T follicular helper cell (primary cell): ENCODE data around the gene PSTK.

Source experiments
- DNase-seq: peaks from one replicate; pipeline ENCODE4 v3.0.0-alpha.2; 2020; ENCODE audit warnings: low read depth
- total RNA-seq, 2 experiments: gene quantifications; one replicate each; lab custom pipeline; 2026; lab: John Stamatoyannopoulos, UW

The PSTK gene, protein sequence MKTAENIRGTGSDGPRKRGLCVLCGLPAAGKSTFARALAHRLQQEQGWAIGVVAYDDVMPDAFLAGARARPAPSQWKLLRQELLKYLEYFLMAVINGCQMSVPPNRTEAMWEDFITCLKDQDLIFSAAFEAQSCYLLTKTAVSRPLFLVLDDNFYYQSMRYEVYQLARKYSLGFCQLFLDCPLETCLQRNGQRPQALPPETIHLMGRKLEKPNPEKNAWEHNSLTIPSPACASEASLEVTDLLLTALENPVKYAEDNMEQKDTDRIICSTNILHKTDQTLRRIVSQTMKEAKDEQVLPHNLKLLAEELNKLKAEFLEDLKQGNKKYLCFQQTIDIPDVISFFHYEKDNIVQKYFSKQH
- 4.9 to 5.2 reads per million in 2 experiments for total RNA-seq

DNA sequence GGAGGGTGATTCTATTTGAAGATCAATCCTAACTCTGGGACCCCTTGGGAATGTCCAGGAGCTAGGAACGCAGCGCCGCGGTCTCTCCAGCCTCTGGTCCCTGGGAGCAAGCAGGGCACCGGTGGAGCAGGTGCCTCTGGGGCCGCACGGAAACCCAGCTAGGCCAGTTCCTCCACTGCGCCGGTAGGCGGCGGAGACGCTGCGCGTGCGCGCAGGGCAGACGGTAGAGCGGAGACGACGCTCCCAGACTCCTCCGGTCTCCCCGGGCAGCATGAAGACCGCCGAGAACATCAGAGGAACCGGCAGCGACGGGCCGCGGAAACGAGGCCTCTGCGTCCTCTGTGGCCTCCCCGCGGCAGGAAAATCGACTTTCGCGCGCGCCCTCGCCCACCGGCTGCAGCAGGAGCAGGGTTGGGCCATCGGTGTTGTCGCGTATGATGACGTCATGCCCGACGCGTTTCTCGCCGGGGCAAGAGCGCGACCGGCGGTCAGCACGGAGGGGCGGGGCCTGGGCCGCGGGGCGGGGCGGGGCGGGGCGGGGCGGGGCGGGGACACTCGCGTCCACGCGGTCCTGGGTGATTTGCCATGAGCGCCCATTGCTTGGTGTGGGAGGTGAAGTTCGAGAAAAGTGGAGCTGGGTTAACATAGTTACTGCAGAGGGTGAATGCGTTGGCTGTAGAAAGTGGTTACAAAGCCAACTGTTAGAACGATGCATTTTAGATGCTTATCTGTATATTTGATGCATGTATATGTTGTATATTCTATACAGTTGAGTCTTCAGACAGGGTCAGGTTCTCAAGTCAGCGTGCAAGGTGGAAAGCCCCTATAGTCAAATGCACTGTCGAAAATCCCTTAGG is at the start of gene PSTK:
Gene PSTK (plus strand): TSS at position 193 of the 857 bp plus-strand sequence. CDS start 79 bp downstream, at position 272.
- DNase-seq = peak; percentile 79

- DNase-seq = no peak
Measured at GRCh38 chr10:122931088-122931906, 48.9 kb upstream of the PSTK start.

GRCh38 chr10:122939133-122939855 is 40.9 kb upstream of the PSTK start:
- DNase-seq = no peak

DNA sequence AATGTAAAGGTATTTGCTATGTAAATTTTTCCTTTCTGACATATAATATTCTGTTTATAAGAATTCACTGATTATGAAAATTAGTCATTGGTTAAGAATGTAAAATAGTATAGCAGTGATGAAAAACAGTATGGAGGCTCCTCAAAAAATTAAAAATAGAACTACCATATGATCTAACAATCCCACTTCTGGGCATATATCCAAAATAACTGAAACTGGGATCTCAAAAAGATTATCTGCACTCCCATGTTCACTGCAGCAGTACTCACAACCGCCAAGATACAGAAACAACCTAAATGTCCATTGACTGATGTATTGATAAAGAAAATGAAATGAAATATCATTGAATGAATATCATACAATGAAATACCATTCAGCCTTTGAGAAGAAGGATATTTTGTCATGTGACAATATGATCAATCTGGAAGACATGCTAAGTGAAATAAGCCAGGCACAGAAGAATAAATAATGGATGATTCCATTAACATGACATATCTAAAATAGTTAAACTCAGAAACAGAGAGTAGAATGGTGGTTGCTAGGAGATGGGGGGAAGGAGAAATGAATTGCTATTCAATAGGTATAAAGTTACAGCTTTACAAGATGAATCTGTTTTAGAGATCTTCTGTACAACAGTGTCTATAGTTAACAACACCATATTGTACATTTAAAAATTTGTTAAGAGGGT is 40.2 kb upstream of the PSTK start:
- no peak for DNase-seq

DNA sequence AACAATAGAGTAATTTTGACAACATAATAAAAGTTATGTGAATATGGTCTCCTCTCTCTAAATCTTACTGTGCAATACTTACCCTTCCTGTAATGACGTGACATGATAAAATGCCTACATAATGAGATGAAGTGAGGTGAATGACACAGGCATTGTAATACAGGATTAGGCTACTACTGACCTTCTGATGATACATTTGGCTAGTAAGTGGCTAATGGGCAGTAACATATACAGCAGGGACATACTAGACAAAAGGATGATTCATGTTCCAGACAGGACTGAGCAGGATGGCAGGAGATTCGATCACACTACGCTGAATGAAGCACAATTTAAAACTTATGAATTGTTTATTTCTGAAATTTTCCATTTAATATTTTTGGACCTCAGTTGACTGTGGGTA is 30.9 kb upstream of the PSTK start:
- no peak for DNase-seq

DNA sequence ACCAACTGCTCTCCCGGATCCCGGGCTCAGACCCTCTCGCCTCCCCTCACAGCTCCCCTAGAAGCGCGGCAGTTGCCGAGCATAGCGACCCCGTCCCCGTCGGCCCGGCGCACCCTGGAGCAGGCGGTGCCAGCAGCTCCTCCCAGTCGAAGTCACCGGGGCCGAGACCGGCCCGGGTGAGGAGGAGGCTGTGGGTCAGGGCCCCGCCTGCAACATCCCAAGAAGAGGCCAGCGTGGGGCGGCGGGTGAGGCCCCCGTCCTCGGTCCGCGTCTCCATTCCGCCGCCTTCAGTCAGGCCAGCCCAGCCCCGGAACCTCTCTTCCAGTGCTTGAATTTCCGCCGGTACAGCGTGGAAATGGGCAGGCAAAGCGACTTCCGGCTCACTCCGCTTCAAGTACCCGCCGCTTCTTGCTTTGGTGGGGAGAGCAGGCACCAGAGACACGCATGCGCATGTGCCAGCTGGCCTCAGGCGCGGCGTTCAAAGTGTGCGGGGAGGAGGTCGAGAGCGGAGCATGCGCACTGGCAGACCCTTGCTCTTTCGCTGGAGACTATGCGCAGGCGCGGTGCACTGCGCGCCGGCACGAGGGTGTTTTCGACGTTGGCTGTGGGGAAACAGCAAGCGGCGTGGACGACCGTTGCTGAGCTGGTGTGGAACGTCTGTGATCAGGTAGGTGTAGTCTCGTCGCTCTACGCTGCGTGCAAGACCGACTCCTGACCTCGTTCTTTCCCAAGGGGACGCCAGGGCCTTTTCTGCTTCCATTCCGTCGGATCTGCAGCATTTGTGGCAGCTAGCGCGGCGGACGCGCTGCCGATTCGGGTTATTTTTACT is 26.1 kb upstream of the PSTK start, which contains the start of gene C10orf88:
Gene C10orf88 (minus strand): TSS at position 326 of the 829 bp plus-strand sequence. CDS start 49 bp downstream, at position 277.
- DNase-seq = peak; percentile 96

DNA sequence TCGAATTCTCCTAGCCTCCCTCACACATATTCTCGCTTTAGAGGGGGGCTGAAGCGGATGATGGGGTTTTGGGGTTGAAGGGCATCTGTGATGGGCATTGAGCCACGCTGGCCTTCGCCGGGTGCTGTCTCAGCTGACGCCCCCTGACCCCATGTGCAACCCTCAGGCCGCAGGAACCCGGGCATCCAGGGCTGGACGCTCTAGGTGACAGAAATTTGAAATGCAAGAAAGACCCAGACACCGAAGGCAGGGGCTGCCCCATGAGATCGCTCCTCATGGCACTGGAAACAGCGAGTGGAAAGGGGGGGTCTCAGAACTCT is 25.5 kb upstream of the PSTK start:
- DNase-seq = no peak

DNA sequence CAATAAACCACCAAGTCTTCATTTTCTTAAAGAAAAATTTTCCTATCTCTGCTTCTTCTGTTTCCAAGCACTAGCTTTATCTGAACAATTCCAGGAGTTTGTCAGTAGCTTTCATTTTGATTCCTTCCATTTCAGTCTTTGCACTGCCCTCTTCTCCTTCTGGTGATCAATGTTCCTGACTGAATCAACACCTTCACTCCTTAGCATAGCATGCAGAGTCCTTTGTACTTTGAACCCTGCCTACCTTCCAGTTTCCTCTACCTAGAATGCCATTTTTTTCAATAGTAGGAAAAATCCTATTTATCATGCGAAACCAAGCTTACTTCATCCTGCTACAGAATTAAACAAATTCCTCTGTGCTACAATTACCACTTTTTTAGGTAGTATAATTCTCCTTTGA is 24.3 kb upstream of the PSTK start:
- no peak for DNase-seq

DNA sequence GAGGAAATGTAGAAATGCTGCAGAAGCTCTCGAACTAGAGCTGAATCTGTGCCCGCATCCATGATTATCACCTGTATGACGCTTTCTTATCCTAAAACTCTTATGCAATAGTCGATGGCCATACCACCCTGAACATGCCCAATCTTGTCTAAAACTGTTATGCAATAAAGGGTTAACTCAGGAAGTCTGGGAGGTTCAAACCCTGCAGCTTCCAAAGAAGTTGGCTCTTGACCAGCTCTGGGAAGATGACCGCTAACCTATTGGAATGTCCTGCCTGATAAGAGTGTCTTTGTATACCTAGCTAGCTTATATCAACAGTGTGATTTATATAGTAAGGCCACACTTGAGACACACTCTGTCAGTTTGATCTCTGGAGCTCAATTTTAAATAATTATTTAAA is 22.7 kb upstream of the PSTK start:
- no peak for DNase-seq

GRCh38 chr10:122962405-122962804 is 17.8 kb upstream of the PSTK start:
- no peak for DNase-seq

DNA sequence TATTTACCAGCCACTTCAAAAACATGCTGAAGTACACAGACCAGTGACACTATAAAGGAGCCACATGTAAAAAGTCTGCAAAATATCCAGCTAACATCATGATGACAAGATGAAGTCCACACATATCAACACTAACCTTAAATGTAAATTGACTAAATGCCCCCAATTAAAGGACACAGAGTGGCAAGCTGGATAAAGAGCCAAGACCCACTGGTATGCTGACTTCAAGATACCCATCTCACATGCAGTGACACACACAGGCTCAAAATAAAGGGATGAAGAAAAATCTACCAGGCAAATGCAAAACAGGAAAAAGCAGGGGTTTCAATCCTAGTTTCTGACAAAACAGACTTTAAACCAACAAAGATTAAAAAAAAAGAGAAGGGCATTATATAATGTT is 13.3 kb upstream of the PSTK start:
- no peak for DNase-seq

GRCh38 chr10:122968698-122969097 is 11.5 kb upstream of the PSTK start:
- no peak for DNase-seq

GRCh38 chr10:122974023-122974422 is 6.2 kb upstream of the PSTK start:
- DNase-seq = no peak

- no peak for DNase-seq
Measured at GRCh38 chr10:122974543-122975064, 5.6 kb upstream of the PSTK start.

- no peak for DNase-seq
Measured at GRCh38 chr10:122981066-122981464, 864 bp downstream of the PSTK start.

DNA sequence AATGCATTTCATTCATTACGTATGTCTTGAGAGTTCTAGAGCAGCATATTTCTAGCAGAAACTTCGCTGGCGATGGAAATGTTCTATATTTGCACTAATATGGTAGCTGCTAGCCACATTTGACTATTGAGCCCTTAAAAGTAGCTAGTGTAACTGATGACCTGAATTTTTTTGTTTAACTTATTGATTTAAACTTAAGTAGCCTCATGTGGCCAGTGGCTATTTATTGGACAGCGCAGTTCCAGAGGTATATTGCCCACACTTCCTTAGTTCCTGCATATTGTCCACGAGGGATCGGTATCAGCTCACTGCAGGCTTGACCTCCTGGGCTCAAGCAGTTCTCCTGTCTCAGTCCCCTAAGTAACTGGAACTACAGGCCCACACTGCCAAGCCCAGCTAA is 3.7 kb downstream of the PSTK start:
- DNase-seq = no peak

DNA sequence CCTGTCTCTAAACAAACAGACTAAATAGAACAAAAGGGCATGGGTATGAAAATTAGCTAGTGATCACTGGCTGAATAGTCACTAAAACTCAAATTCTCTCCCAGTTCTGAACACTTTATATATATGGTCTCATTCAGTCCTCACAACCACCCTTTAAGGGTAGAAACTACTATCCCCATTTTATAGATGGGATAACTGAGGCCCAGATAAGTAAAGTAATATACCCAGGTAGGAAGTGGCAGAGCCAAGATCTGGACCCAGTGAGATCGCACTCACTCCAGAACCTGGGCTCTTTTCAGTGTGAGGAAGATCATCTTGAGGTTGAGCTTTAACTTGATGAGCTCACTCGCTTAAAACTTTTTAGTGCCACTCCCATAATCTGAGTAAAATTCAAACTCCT is 4.5 kb downstream of the PSTK start:
- DNase-seq = no peak

GRCh38 chr10:122986335-122986734 is 6.1 kb downstream of the PSTK start:
- DNase-seq = no peak

GRCh38 chr10:122988501-122988900 is 8.3 kb downstream of the PSTK start:
- DNase-seq = no peak

DNA sequence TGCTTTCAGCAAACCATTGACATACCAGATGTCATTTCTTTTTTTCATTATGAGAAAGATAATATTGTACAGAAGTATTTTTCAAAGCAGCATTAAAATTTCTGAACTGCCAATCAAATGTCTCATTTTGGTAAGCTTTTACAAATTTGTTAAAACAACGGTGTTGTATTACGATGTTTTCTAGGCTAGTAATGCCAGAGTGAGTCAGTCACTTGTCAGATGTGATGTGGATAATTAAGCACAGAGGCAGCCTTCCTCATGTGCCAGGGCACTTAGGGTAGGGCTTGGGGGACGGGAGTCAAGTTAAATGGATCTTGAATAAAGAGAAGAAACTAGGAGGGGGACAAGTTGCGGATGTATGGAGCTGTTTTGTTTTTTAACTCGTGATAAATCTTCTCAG is 10.1 kb downstream of the PSTK start:
- no peak for DNase-seq
